SK-N-SH (cell line): ENCODE measurements around the gene RAD51B. TPM values are rescaled to one million over a fixed set of nuclear protein-coding genes. Genes with fewer than 3 reads are reported as not detected.

Experiments used
- CTCF ChIA-PET: fragments of 300-600, 350-600 bp; formaldehyde crosslinking; extraction: SDS; loops from one replicate; lab custom pipeline; 2021; lab: Yijun Ruan, JAX
- POLR2A ChIA-PET: fragments of 350-600 bp; sonication (Branson Sonifier 250); formaldehyde crosslinking; extraction: SDS; loops from one replicate; lab custom pipeline; 2020; ENCODE audit warnings: antibody characterized with exemption, inconsistent platforms; lab: Yijun Ruan, JAX
- DNase-seq: peaks from one replicate; pipeline ENCODE4 v3.0.0; 2012
- H2AFZ ChIP-seq: fragments of 200-600 bp; sonication (generic); 2 replicates; pipeline ENCODE4 v1.8.1; 2016; ENCODE audit warnings: antibody characterized with exemption, mild to moderate bottlenecking, low read depth
- H3F3A ChIP-seq: fragments of 200-600 bp; sonication (generic); replicated peaks from 2 replicates; pipeline ENCODE3; 2016; ENCODE audit warnings: antibody characterized with exemption, mild to moderate bottlenecking; ENCODE audit not compliant: insufficient read depth
- H3K27ac ChIP-seq, 2 experiments: fragments of 200-500 bp in 1 of 2; fragments of 200-600 bp in 1 of 2; sonication (Bioruptor generic) in 1 of 2; sonication (generic), shearing (Covaris generic) in 1 of 2; 2 replicates each; pipeline versions ENCODE4 v1.5.1 to v1.6.1; 2014 to 2016; ENCODE audit warnings: low read depth in 2 of 2, inconsistent platforms in 1 of 2, low read length in 1 of 2, mild to moderate bottlenecking in 1 of 2, mixed read lengths in 1 of 2
- H3K27me3 ChIP-seq: fragments of 200-600 bp; sonication (generic), shearing (Covaris generic); 2 replicates; pipeline ENCODE4 v1.6.1; 2016; ENCODE audit warnings: mixed run types; ENCODE audit not compliant: insufficient read depth
- H3K36me3 ChIP-seq, 2 experiments: fragments of 200-500 bp in 1 of 2; fragments of 200-600 bp in 1 of 2; sonication (Bioruptor generic) in 1 of 2; sonication (generic) in 1 of 2; replicated peaks in 1 of 2; 2 replicates each; pipeline versions ENCODE3 to v1.5.1; 2014 to 2016; ENCODE audit warnings: low read length in 1 of 2, mild to moderate bottlenecking in 1 of 2; ENCODE audit not compliant: insufficient read depth in 2 of 2, control insufficient read depth in 1 of 2
- H3K4me1 ChIP-seq, 2 experiments: fragments of 200-500 bp in 1 of 2; fragments of 200-600 bp in 1 of 2; sonication (Bioruptor generic) in 1 of 2; sonication (generic), shearing (Covaris generic) in 1 of 2; 2 replicates each; pipeline versions ENCODE4 v1.5.1 to v1.6.1; 2014 to 2016; ENCODE audit warnings: low read depth in 1 of 2, low read length in 1 of 2, mixed run types in 1 of 2; ENCODE audit not compliant: insufficient read depth in 2 of 2, control insufficient read depth in 1 of 2
- H3K4me2 ChIP-seq: fragments of 200-600 bp; sonication (generic), shearing (Covaris generic); 2 replicates; pipeline ENCODE4 v1.6.1; 2017; ENCODE audit warnings: mixed run types
- H3K4me3 ChIP-seq, 2 experiments: fragments of 200-500 bp in 1 of 2; fragments of 200-600 bp in 1 of 2; sonication (Bioruptor generic) in 1 of 2; sonication (generic), shearing (Covaris generic) in 1 of 2; 2 replicates each; pipeline versions ENCODE4 v1.5.1 to v1.8.1; 2014 to 2016; ENCODE audit warnings: low read depth in 2 of 2, inconsistent platforms in 1 of 2, low read length in 1 of 2, mild to moderate bottlenecking in 1 of 2, mixed read lengths in 1 of 2, moderate library complexity in 1 of 2
- H3K79me2 ChIP-seq: fragments of 200-600 bp; sonication (generic); 2 replicates; pipeline ENCODE4 v1.8.1; 2017; ENCODE audit warnings: mild to moderate bottlenecking; ENCODE audit not compliant: insufficient read depth
- H3K9ac ChIP-seq: fragments of 200-600 bp; sonication (generic); 2 replicates; pipeline ENCODE4 v1.6.1; 2017; ENCODE audit warnings: mixed run types
- H3K9me2 ChIP-seq: fragments of 200-600 bp; sonication (generic); 2 replicates; pipeline ENCODE4 v1.6.1; 2017; ENCODE audit warnings: mixed run types
- H3K9me3 ChIP-seq: fragments of 200-600 bp; sonication (generic); 2 replicates; pipeline ENCODE4 v1.6.1; 2017; ENCODE audit warnings: mixed run types, mild to moderate bottlenecking, moderate library complexity
- H4K20me1 ChIP-seq: fragments of 200-600 bp; sonication (generic); 2 replicates; pipeline ENCODE4 v1.6.1; 2017; ENCODE audit warnings: mild to moderate bottlenecking, mixed run types; ENCODE audit not compliant: insufficient read depth
- CTCF ChIP-seq: fragments of 200-600 bp; sonication (generic); IDR thresholded peaks from 2 replicates; pipeline ENCODE4 v1.6.1; 2017; ENCODE audit warnings: antibody characterized with exemption, mild to moderate bottlenecking, moderate library complexity
- ELF1 ChIP-seq: IDR thresholded peaks from 2 replicates; pipeline ENCODE4 v1.4.0; 2012
- EZH2phosphoT487 ChIP-seq: fragments of 200-600 bp; sonication (generic); IDR thresholded peaks from 2 replicates; pipeline ENCODE4 v1.6.1; 2017; ENCODE audit warnings: low read depth, mixed run types, mild to moderate bottlenecking, antibody characterized with exemption, moderate library complexity, borderline replicate concordance
- FOSL2 ChIP-seq: IDR thresholded peaks from 2 replicates; pipeline ENCODE4 v1.4.0; 2012; ENCODE audit warnings: low read depth, mild to moderate bottlenecking, moderate library complexity, borderline replicate concordance
- FOXJ3 ChIP-seq: sonication (generic); formaldehyde crosslinking; IDR thresholded peaks from 2 replicates; pipeline ENCODE4 v1.5.1; 2020; ENCODE audit warnings: mild to moderate bottlenecking, missing genetic modification reagents
- GATA2 ChIP-seq: sonication (generic); formaldehyde crosslinking; IDR thresholded peaks from 2 replicates; pipeline ENCODE4 v1.5.0; 2020; ENCODE audit warnings: mild to moderate bottlenecking, missing genetic modification reagents
- PBX3 ChIP-seq: IDR thresholded peaks from 2 replicates; pipeline ENCODE4; 2012
- POLR2AphosphoS5 ChIP-seq: IDR thresholded peaks from 2 replicates; pipeline ENCODE4 v1.6.1; 2012; ENCODE audit warnings: low read depth, low read length
- RAD21 ChIP-seq: IDR thresholded peaks from 2 replicates; pipeline ENCODE4 v1.6.1; 2012; ENCODE audit warnings: mild to moderate bottlenecking, low read length
- RFX5 ChIP-seq: IDR thresholded peaks from 2 replicates; pipeline ENCODE4 v1.6.1; 2012; ENCODE audit warnings: mild to moderate bottlenecking, improper control_type of control experiment, low read length
- RXRA ChIP-seq: IDR thresholded peaks from 2 replicates; pipeline ENCODE4 v1.4.0; 2012; ENCODE audit warnings: low read depth, mild to moderate bottlenecking, borderline replicate concordance
- SIN3A ChIP-seq: IDR thresholded peaks from 2 replicates; pipeline ENCODE4 v1.6.1; 2012; ENCODE audit warnings: low read depth, mild to moderate bottlenecking, low read length, moderate library complexity, borderline replicate concordance
- TCF12 ChIP-seq: IDR thresholded peaks from 2 replicates; pipeline ENCODE4 v1.4.0; 2012
- TEAD4 ChIP-seq: IDR thresholded peaks from 2 replicates; pipeline ENCODE4 v1.4.0; 2012; ENCODE audit warnings: mild to moderate bottlenecking, borderline replicate concordance; ENCODE audit not compliant: insufficient read depth
- USF2 ChIP-seq: fragments of 150-350 bp; IDR thresholded peaks from 2 replicates; pipeline ENCODE4 v1.6.1; 2017; ENCODE audit warnings: antibody characterized with exemption, low read length, low read depth, borderline replicate concordance
- YY1 ChIP-seq: IDR thresholded peaks from 2 replicates; pipeline ENCODE4 v1.4.0; 2012; ENCODE audit warnings: low read depth, mild to moderate bottlenecking
- ZBTB33 ChIP-seq: IDR thresholded peaks from 2 replicates; pipeline ENCODE4 v1.4.0; 2012; ENCODE audit warnings: low read depth, borderline replicate concordance
- WGBS: methylation state at CpG from one replicate; pipeline ENCODE4 v1.1.6; 2017; ENCODE audit warnings: low lambda C conversion rate; 5-methylcytosine and 5-hydroxymethylcytosine counted together
- polyA plus RNA-seq, 3 experiments: library from polyadenylated mRNA; depleted of rRNA; stranded (reverse); fragments of >200 nt; gene quantifications; 2 replicates each; pipeline ENCODE4 v1.2.3, GENCODE V29; 2012

Gene RAD51B
- polyA plus RNA-seq, 1 of the 3 experiments (the other 2 are of a cell fraction): 6.0 TPM

- no peak for TF ChIP-seq RXRA
- no peak for TF ChIP-seq ZBTB33
- no peak for TF ChIP-seq FOXJ3 (CRISPR knock-in tag)
- TF ChIP-seq GATA2 (CRISPR knock-in tag): no peak
- TF ChIP-seq RFX5: no peak
- no peak for TF ChIP-seq PBX3
- TF ChIP-seq TCF12: no peak
- no peak for TF ChIP-seq CTCF
- TF ChIP-seq ELF1: no peak
- TF ChIP-seq EZH2phosphoT487: no peak
- no peak for TF ChIP-seq TEAD4
- no peak for TF ChIP-seq FOSL2
- TF ChIP-seq SIN3A: no peak
- no peak for TF ChIP-seq USF2
- no peak for TF ChIP-seq YY1
- no peak for TF ChIP-seq RAD21
- TF ChIP-seq POLR2AphosphoS5: no peak
- TF ChIP-seq, all 33 proteins: peak for 0
- ChIA-PET CTCF (interaction anchor here (1.0 kb wide), 1 partner anchor 132 kb away, joined by 3 read pairs; no protein-coding TSS in a partner anchor), POLR2A (no interaction called here)
- Histone ChIP-seq H3K4me1 (no peaks in the 10 kb centered on the region), H3K79me2 (no peaks in the 10 kb centered on the region), H3K27me3 (no peaks in the 10 kb centered on the region), H2AFZ (no peak overlapping the region), H3K36me3 (no peaks in the 10 kb centered on the region), H3K9me3 (no peaks in the 10 kb centered on the region), H3K4me3 (no peak overlapping the region), H4K20me1 (no peaks in the 10 kb centered on the region), H3F3A (no peaks in the 10 kb centered on the region), H3K9me2 (no peaks in the 10 kb centered on the region), H3K9ac (no peak overlapping the region), H3K4me2 (no peak overlapping the region), H3K27ac (no peak overlapping the region)
- 96% methylated on average over 4 of the region's 9 CpGs for WGBS
- DNase-seq: no peak
Observed at GRCh38 chr14:68711561-68712309, 892.2 kb downstream of the RAD51B start.
